Aorta (tissue), 5 donors: Measurements from ENCODE around the gene NR2C2. TPM values are rescaled to one million over a fixed set of nuclear protein-coding genes. Genes with fewer than 3 reads are reported as not detected.
A peak's percentile ranks its signal among the peaks of the same experiment; 100 is the strongest.

Experiments
- ATAC-seq: fragments of 200-7000 bp; cut with Tn5 transposase; one replicate; pipeline ENCODE4 v1.9.1; 2022; ENCODE audit warnings: moderate library complexity; ENCODE audit not compliant: low FRiP score
- DNase-seq, 2 donors: peaks; one replicate each; pipeline ENCODE4 v3.0.0-alpha.2; 2020
- H3K27ac ChIP-seq, 2 donors: one replicate each; pipeline ENCODE4 v1.5.1; 2013; ENCODE audit warnings: low read length in 2 of 2, mild to moderate bottlenecking in 2 of 2, moderate library complexity in 2 of 2, control low read depth in 1 of 2, inconsistent platforms in 1 of 2, low read depth in 1 of 2
- H3K27me3 ChIP-seq, 2 donors: one replicate each; pipeline ENCODE4 v1.6.1; 2013; ENCODE audit warnings: control low read depth in 1 of 2, low read length in 1 of 2, mild to moderate bottlenecking in 1 of 2, moderate library complexity in 1 of 2; ENCODE audit not compliant: insufficient read depth in 2 of 2, control insufficient read depth in 1 of 2
- H3K36me3 ChIP-seq, 2 donors: one replicate each; pipeline ENCODE4 v1.6.1; 2013; ENCODE audit warnings: control low read depth in 1 of 2, low read length in 1 of 2, mild to moderate bottlenecking in 1 of 2; ENCODE audit not compliant: insufficient read depth in 2 of 2, control insufficient read depth in 1 of 2
- H3K4me1 ChIP-seq, 2 donors: one replicate each; pipeline ENCODE4 v1.6.1; 2013; ENCODE audit warnings: low read length in 2 of 2, control low read depth in 1 of 2, mild to moderate bottlenecking in 1 of 2, moderate library complexity in 1 of 2; ENCODE audit not compliant: insufficient read depth in 2 of 2, control insufficient read depth in 1 of 2
- H3K4me3 ChIP-seq, 2 donors: one replicate each; pipeline ENCODE4 v1.5.1; 2013; ENCODE audit warnings: low read length in 2 of 2, control low read depth in 1 of 2, mild to moderate bottlenecking in 1 of 2
- H3K9me3 ChIP-seq: one replicate; pipeline ENCODE4 v1.6.1; 2013; ENCODE audit warnings: mild to moderate bottlenecking, low read length; ENCODE audit not compliant: control insufficient read depth
- WGBS, 2 donors: extraction: QIAGEN DNeasy Blood & Tissue Kit; methylation state at CpG; one replicate each; pipeline ENCODE4 v1.1.7; 2013; 5-methylcytosine and 5-hydroxymethylcytosine counted together
- intact Hi-C, 2 donors: fragments of 100-400 bp; cut with DNase I; formaldehyde crosslinking; loops; one replicate each; pipeline versions ENCODE4 v1.14.2 to v1.15.0; 2022
- polyA plus RNA-seq, 2 donors: library from polyadenylated mRNA; stranded (reverse); fragments of 200-250 nt; gene quantifications; one replicate each; pipeline ENCODE4 v1.2.3, GENCODE V29; 2013
- total RNA-seq, 2 donors: library from RNA; stranded (reverse); fragmentation: NEBNext Ultra II Directional; extraction: Animal tissue kit (Norgen Biotek cat#: 25700); gene quantifications; one replicate each; pipeline ENCODE4 v1.2.1, GENCODE V29; 2021
- donor health status: healthy with polysubstance abuse.
- donor health status: Bipolar disorder and iron deficiency.
- donor health status: DM: no; HTN: no; CAD: no.
- donor health status: DM: no; HTN: no; CAD: no.
- donor health status: DM: yes; HTN: yes; CAD: no.

The NR2C2 gene
- total and polyA plus RNA-seq, 4 donors: 4.3 to 55.7 (median 32.4) TPM

DNA sequence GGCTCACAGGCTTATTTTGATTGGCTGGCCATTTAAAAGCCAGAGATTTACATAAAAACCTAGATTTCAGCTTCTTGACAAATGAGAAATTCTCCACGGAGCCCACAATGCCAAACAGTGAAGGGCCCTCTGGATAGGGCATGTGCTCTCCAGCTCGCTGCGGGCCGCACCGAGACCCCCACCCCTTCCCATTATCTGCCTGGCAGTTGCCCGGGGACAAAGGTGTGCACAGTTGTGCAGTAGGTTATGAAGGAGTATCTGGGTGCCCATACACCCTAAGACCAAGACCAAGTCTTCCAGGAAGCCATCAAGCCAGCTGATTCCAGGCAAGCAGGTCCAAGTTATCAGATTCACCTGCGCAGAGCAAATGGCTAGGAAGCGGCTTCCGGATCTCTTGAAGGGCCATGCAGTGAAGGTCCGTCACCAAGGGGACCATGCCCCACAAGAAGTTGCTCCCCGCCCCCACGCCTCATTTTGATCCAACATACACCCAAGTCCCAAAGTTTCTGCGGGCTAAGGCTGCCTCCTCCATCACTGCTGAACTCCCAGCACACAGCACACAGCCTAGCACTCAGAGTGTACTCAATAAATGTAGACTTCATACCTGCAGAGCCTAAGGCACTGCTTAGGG is 116.4 kb downstream of the NR2C2 start:
- Histone ChIP-seq H3K4me1 (peaks cover 0 to 4% of the 10 kb centered on the region in 2 donors), H3K27me3 (no peaks in the 10 kb centered on the region), H3K9me3 (no peaks in the 10 kb centered on the region), H3K27ac (no peak overlapping the region), H3K4me3 (peak overlapping the region in 1 of 2 donors; percentile 62), H3K36me3 (peaks cover 0 to 3% of the 10 kb centered on the region in 2 donors)
- intact Hi-C loops: no loop called here
- DNase-seq (no peak), ATAC-seq (no peak)
- WGBS, 2 donors: 86 to 88% methylated on average over 13 of the region's 13 CpGs

DNA sequence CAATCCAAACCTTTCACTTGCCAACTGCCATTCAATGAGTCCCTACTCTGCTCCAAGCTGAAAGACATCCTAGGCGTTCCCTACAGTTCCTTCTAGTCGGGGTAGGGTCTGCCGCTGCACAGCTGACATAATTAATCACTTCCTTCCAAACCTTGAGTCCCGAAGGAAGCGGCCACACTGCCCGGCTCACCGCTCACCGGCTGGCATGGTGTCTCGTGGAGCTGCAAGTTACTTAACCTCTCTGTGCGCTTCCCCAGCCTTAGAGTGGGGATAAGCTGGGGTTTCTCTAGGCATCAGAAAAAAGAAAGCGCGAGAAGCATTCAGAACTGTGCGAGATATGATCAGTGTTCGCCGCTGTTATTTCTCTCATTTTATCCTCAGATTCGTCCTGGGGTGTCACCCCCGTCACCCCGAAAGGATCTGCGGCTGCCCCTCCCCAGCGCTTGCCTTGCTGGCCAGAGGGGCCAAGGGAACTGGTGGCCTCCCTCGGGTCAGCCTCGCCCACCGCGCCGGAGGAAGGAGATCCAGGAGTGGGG is 117.0 kb downstream of the NR2C2 start:
- Histone ChIP-seq H3K4me1 (peaks cover 0 to 4% of the 10 kb centered on the region in 2 donors), H3K9me3 (no peaks in the 10 kb centered on the region), H3K4me3 (peak overlapping the region; percentile 44 to 62), H3K27me3 (no peaks in the 10 kb centered on the region), H3K36me3 (no peaks in the 10 kb centered on the region), H3K27ac (no peak overlapping the region)
- ATAC-seq (peak; percentile 59), DNase-seq (no peak)
- intact Hi-C loops: no loop called here
- 0 to 1% methylated on average over 24 to 25 of the region's 25 CpGs for WGBS, 2 donors

GRCh38 chr3:15064835-15065549 is 117.6 kb downstream of the NR2C2 start, which contains the start of gene MRPS25:
TSS of gene MRPS25 (minus strand) at chr3:15065315. CDS start at chr3:15065194, 121 bp downstream.
- H3K4me1 ChIP-seq: peaks cover 0 to 4% of the 10 kb centered on the region in 2 donors
- ATAC-seq: peak; percentile 98
- no peaks in the 10 kb centered on the region for H3K9me3 ChIP-seq
- H3K27ac ChIP-seq: no peak within 1 kb of the TSS
- 0% methylated on average over 68 to 69 of the region's 69 CpGs for WGBS, 2 donors
- H3K27me3 ChIP-seq: no peaks in the 10 kb centered on the region
- peak within 1 kb of the TSS; percentile 44 to 62 for H3K4me3 ChIP-seq
- intact Hi-C loops: no loop called here
- H3K36me3 ChIP-seq: no peaks in the 10 kb centered on the region
- DNase-seq: peak; percentile 95 to 97

DNA sequence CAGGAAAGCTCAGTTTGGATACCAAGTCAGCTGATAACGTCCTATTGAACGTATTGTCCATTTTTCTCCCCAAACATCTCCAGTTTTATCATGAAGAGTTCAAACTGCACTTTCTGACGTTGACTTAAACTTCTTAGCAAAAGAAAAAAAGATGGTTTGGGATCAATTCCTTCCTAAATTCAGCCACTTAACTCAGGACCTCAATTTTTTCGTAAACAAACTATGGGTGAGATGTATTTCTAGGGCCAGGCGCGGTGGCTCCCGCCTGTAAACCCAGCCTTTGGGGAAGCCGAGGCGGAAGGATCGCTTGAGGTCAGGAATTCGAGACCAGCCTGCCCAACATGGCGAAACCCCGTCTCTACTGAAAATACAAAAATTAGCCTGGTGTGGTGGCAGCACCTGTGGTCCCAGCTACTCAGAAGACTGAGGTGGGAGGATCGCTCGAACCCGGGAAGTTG is 118.2 kb downstream of the NR2C2 start:
- DNase-seq: no peak
- Histone ChIP-seq H3K36me3 (no peaks in the 10 kb centered on the region), H3K9me3 (no peaks in the 10 kb centered on the region), H3K27me3 (no peaks in the 10 kb centered on the region), H3K4me3 (peak overlapping the region; percentile 27 to 62), H3K4me1 (peaks cover 0 to 4% of the 10 kb centered on the region in 2 donors), H3K27ac (no peak overlapping the region)
- intact Hi-C loops: no loop called here
- WGBS, 2 donors: 44 to 51% methylated on average over 16 of the region's 16 CpGs
- ATAC-seq: no peak

DNA sequence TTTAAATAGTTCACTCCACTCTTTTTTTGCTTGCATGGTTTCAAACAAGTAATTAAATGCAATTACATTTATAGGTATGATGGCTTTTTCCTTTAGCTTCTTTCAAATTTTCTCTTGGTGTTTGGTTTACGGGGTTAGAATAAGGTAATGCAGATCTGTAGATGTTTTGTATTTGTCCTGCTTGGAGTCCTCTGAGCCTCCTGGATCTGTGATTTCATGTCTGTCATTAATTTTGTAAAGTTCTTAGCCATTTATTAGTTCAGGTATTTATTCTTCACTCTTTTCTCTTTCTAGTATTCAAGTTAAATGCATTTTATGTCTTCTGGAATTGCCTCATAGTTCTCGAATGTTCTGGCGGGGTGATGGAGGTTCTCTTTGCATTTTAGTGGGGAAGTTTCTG is 119.1 kb downstream of the NR2C2 start:
- WGBS, 2 donors: 94 to 96% methylated on average over 3 of the region's 3 CpGs
- ATAC-seq (no peak), DNase-seq (no peak)
- Histone ChIP-seq H3K36me3 (no peaks in the 10 kb centered on the region), H3K4me1 (peaks cover 0 to 4% of the 10 kb centered on the region in 2 donors), H3K27me3 (no peaks in the 10 kb centered on the region), H3K27ac (no peak overlapping the region), H3K9me3 (no peaks in the 10 kb centered on the region), H3K4me3 (no peak overlapping the region)
- intact Hi-C loops: no loop called here

- Histone ChIP-seq H3K4me1 (no peaks in the 10 kb centered on the region), H3K36me3 (peaks cover 0 to 10% of the 10 kb centered on the region in 2 donors), H3K9me3 (no peaks in the 10 kb centered on the region), H3K27me3 (no peaks in the 10 kb centered on the region), H3K27ac (no peak overlapping the region), H3K4me3 (no peak overlapping the region)
- ATAC-seq: no peak
- 85 to 89% methylated on average over 1 of the region's 1 CpG for WGBS, 2 donors
- DNase-seq: no peak
- intact Hi-C loops: no loop called here
Observed at GRCh38 chr3:15069441-15069840, 122.1 kb downstream of the NR2C2 start.

- no peak for ATAC-seq
- intact Hi-C loops: no loop called here
- Histone ChIP-seq H3K9me3 (no peaks in the 10 kb centered on the region), H3K4me3 (no peak overlapping the region), H3K36me3 (peaks cover 4 to 11% of the 10 kb centered on the region in 2 donors), H3K4me1 (no peaks in the 10 kb centered on the region), H3K27me3 (no peaks in the 10 kb centered on the region), H3K27ac (no peak overlapping the region)
- whole genome bisulfite sequencing, 2 donors: 87 to 89% methylated on average over 2 of the region's 2 CpGs
- DNase-seq: no peak
Observed at GRCh38 chr3:15071699-15072098, 124.3 kb downstream of the NR2C2 start.

DNA sequence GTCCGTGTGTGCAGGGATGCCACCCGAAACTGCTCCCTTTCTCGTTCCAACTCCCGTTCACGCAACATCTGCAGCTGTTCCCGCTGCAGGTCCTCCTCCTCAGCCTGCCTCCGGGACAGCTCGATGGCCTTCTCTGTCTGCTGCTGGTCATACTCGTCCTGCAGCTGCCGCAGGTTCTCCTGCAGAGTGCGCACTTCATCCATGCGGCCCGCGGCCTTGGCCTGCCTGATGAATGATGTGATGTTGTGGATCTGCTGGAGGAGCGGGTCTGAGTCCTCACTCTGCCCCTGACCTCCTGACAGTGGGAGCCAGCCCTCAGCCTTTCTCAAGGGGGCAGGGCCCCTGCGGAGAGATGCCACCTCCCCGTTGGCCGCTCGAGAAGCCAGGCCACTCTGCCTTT is 127.1 kb downstream of the NR2C2 start:
- WGBS, 2 donors: 92 to 93% methylated on average over 19 of the region's 19 CpGs
- Histone ChIP-seq H3K9me3 (no peaks in the 10 kb centered on the region), H3K4me3 (no peak overlapping the region), H3K4me1 (no peaks in the 10 kb centered on the region), H3K27me3 (no peaks in the 10 kb centered on the region), H3K27ac (no peak overlapping the region), H3K36me3 (peaks cover 14 to 19% of the 10 kb centered on the region in 2 donors)
- ATAC-seq (no peak), DNase-seq (no peak)
- intact Hi-C loops: no loop called here
